ENCODE measurements around the gene MRGPRD.
"Not testable (repeated sequence)": the region's sequence is repeated elsewhere in the genome, so short reads cannot be mapped to it uniquely, and the experiment has no call there.

The MRGPRD gene

GRCh38 chr11:68993546-68993945, 12.8 kb upstream of the MRGPRD start:
- DNase-seq = no peak

GRCh38 chr11:68992743-68993255, 12.0 kb upstream of the MRGPRD start:
- DNase-seq = no peak

GRCh38 chr11:68990995-68991780, 10.4 kb upstream of the MRGPRD start:
- no peak for DNase-seq

GRCh38 chr11:68989936-68990606, 9.3 kb upstream of the MRGPRD start:
- DNase-seq = no peak

- no peak for DNase-seq
Observed at GRCh38 chr11:68988491-68988890, 7.7 kb upstream of the MRGPRD start.

- DNase-seq = no peak
Observed at GRCh38 chr11:68987211-68987610, 6.4 kb upstream of the MRGPRD start.

GRCh38 chr11:68983801-68984200, 3.0 kb upstream of the MRGPRD start:
- DNase-seq = no peak

- no peak for DNase-seq
Observed at GRCh38 chr11:68982134-68982533, 1.3 kb upstream of the MRGPRD start.

- no peak for DNase-seq
Observed at GRCh38 chr11:68979931-68980775, 633 bp downstream of the MRGPRD start.

GRCh38 chr11:68978931-68979594, 1.7 kb downstream of the MRGPRD start:
- DNase-seq = no peak

- no peak for DNase-seq
Observed at GRCh38 chr11:68978626-68978930, 2.2 kb downstream of the MRGPRD start.

GRCh38 chr11:68977781-68978625, 2.8 kb downstream of the MRGPRD start:
- DNase-seq = no peak

- DNase-seq = no peak
Observed at GRCh38 chr11:68976563-68976962, 4.2 kb downstream of the MRGPRD start.

- no peak for DNase-seq
Observed at GRCh38 chr11:68976095-68976494, 4.7 kb downstream of the MRGPRD start.

GRCh38 chr11:68974421-68975194, 6.2 kb downstream of the MRGPRD start:
- no peak for DNase-seq

GRCh38 chr11:68973706-68974105, 7.1 kb downstream of the MRGPRD start:
- not testable (repeated sequence) for DNase-seq

GRCh38 chr11:68973219-68973618, 7.6 kb downstream of the MRGPRD start:
- DNase-seq = no peak

GRCh38 chr11:68970921-68971636, 9.7 kb downstream of the MRGPRD start:
- no peak for DNase-seq

- no peak for DNase-seq
Observed at GRCh38 chr11:68969386-68969785, 11.4 kb downstream of the MRGPRD start.

Data from central memory CD4-positive, alpha-beta T cell (primary cell).